Right renal pelvis (tissue), 4 donors: Measurements from ENCODE around the gene BDH1. TPM values are rescaled to one million over a fixed set of nuclear protein-coding genes. Genes with fewer than 3 reads are reported as not detected.
"Not testable (repeated sequence)": the region's sequence is repeated elsewhere in the genome, so short reads cannot be mapped to it uniquely, and the experiment has no call there.

ENCODE experiments used
- DNase-seq, 4 donors: peaks; one replicate each; pipeline ENCODE4 v3.0.0-alpha.2; 2013; ENCODE audit warnings: low read depth in 4 of 4, low spot score in 3 of 4, missing footprints in 1 of 4
- polyA plus RNA-seq, 4 donors: library from polyadenylated mRNA; unstranded; fragments of 120-200 nt; gene quantifications; one replicate each; pipeline ENCODE4 v1.2.1, GENCODE V29; 2013; ENCODE audit not compliant: insufficient read length in 4 of 4

Gene BDH1
- polyA plus RNA-seq, 4 donors = 35.5 to 47.6 (median 41.2) TPM

- DNase-seq = no peak
Observed at GRCh38 chr3:197578376-197578775, 22.6 kb upstream of the BDH1 start.

- no peak for DNase-seq
Observed at GRCh38 chr3:197577366-197578074, 21.8 kb upstream of the BDH1 start.

GRCh38 chr3:197576838-197577237, 21.1 kb upstream of the BDH1 start:
- DNase-seq = no peak

GRCh38 chr3:197575362-197575761, 19.6 kb upstream of the BDH1 start:
- DNase-seq = no peak

GRCh38 chr3:197574396-197574991, 18.7 kb upstream of the BDH1 start:
- DNase-seq = not testable (repeated sequence)

- no peak for DNase-seq
Observed at GRCh38 chr3:197573048-197573767, 17.4 kb upstream of the BDH1 start.

- DNase-seq = not testable (repeated sequence)
Observed at GRCh38 chr3:197571880-197572172, 16.1 kb upstream of the BDH1 start.

- not testable (repeated sequence) for DNase-seq
Observed at GRCh38 chr3:197571074-197571879, 15.5 kb upstream of the BDH1 start.

- DNase-seq = not testable (repeated sequence)
Observed at GRCh38 chr3:197569433-197569832, 13.7 kb upstream of the BDH1 start.

GRCh38 chr3:197567904-197568681, 12.3 kb upstream of the BDH1 start:
- no peak for DNase-seq

- DNase-seq = not testable (repeated sequence)
Observed at GRCh38 chr3:197566155-197566554, 10.4 kb upstream of the BDH1 start.

- no peak for DNase-seq
Observed at GRCh38 chr3:197564097-197564843, 8.5 kb upstream of the BDH1 start.

GRCh38 chr3:197562398-197563251, 6.9 kb upstream of the BDH1 start:
- DNase-seq = no peak

GRCh38 chr3:197561926-197562325, 6.2 kb upstream of the BDH1 start:
- no peak for DNase-seq

- no peak for DNase-seq
Observed at GRCh38 chr3:197559651-197560050, 3.9 kb upstream of the BDH1 start.

GRCh38 chr3:197554562-197555280, 1.0 kb downstream of the BDH1 start:
- peak; percentile 81 to 91 (median 88) for DNase-seq

- DNase-seq = no peak
Observed at GRCh38 chr3:197554196-197554561, 1.6 kb downstream of the BDH1 start.

- no peak for DNase-seq
Observed at GRCh38 chr3:197552198-197552597, 3.6 kb downstream of the BDH1 start.
